ENCODE data around the gene POMT1.

DNA sequence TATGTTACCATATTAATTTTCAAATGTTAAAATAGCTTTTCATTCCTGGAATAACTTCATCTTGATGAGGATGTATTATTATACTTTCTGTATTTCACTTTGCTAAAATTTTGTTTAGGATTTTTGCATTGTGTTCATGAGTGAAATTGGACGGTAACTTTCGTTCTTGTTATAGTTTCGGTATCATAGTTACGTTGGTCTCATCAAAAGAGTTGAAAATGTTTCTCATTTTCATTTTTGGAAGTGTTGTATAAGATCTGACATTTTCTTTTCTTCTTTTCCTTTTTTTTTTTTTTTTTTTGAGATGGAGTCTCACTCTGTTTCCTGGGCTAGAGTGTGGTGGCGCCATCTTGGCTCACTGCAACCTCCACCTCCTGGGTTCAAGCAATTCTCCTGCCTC, 62.7 kb downstream of the POMT1 start:
- TF ChIP-seq CTCF (IDR thresholded peaks at IDR 0.05) (no peak), POLR2A (IDR thresholded peaks at IDR 0.05) (no peak)
